Hepatocyte (in vitro differentiated cells): ENCODE data around the gene RTN4RL2.

Experiments used
- EZH2 ChIP-seq: fragments of 200-600 bp; sonication (generic); IDR thresholded peaks from 2 replicates; pipeline ENCODE4 v1.6.1; 2016; ENCODE audit warnings: antibody characterized with exemption, mild to moderate bottlenecking, borderline replicate concordance
- EZH2phosphoT487 ChIP-seq: fragments of 200-600 bp; sonication (generic); IDR thresholded peaks from one replicate; pipeline ENCODE4 v1.6.1; 2018; ENCODE audit warnings: antibody characterized with exemption, mild to moderate bottlenecking, low read depth, moderate library complexity; ENCODE audit not compliant: unreplicated experiment, severe bottlenecking
- TF ChIP-seq, protein P1 (sequence below): fragments of 200-600 bp; sonication (generic); IDR thresholded peaks from 2 replicates; pipeline ENCODE4 v1.5.1; 2016; ENCODE audit warnings: antibody characterized with exemption, mild to moderate bottlenecking; ENCODE audit not compliant: poor library complexity

DNA sequence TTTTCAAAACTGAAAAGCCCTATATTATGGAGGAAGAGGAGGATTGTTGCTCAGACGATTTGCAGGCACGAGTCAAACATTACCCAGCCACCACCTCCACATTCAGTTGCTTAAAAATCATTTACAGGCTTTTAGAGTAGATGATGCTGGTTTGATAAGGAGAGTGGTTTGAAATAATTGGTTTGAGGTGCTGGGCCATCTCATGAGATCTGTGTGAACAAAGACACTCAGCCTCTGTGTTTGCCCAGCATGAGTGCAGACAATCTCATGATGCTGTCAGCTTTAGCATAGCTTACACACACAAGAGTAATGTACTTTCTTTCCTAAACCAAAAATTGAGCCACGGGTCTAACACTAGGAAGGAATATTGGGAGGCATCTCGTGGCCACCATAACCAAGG is 37.7 kb upstream of the RTN4RL2 start:
- TF ChIP-seq, protein P1, sequence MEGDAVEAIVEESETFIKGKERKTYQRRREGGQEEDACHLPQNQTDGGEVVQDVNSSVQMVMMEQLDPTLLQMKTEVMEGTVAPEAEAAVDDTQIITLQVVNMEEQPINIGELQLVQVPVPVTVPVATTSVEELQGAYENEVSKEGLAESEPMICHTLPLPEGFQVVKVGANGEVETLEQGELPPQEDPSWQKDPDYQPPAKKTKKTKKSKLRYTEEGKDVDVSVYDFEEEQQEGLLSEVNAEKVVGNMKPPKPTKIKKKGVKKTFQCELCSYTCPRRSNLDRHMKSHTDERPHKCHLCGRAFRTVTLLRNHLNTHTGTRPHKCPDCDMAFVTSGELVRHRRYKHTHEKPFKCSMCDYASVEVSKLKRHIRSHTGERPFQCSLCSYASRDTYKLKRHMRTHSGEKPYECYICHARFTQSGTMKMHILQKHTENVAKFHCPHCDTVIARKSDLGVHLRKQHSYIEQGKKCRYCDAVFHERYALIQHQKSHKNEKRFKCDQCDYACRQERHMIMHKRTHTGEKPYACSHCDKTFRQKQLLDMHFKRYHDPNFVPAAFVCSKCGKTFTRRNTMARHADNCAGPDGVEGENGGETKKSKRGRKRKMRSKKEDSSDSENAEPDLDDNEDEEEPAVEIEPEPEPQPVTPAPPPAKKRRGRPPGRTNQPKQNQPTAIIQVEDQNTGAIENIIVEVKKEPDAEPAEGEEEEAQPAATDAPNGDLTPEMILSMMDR: no peak
- TF ChIP-seq EZH2phosphoT487: no peak
- no peak for TF ChIP-seq EZH2
